ENCODE results near the gene EYS. TPM values are rescaled to one million over a fixed set of nuclear protein-coding genes. Genes with fewer than 3 reads are reported as not detected.

Gene EYS
- total and polyA plus RNA-seq, 5 donors from 2014 or later, result 0.03 to 0.09 (median 0.05) TPM; not detected in 1

DNA sequence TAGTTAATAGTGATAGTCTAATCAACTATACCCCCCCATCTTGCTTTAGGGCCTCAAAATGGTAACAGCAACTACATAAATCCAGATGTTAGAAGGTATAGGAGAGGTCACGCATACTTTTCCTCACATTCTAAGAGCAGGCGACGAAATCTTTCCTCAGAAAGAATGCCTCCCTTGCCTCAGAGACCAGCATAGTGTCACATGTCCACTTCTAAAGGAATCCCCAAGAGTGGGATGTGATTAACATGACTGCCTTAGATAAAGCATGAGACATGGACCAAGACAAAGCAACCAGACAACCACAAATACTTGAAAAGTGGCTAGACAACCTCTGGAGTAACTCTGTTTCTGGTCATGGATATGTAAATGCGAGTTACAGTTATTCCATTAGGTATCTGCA, 710.7 kb downstream of the EYS start:
- no peak overlapping the region for H3K27ac ChIP-seq (ENCODE audit: insufficient read depth, low read length, poor library complexity, severe bottlenecking)
- Mint-ChIP-seq H3K27me3 (no peaks in the 10 kb centered on the region), H3K9me3 (peaks cover 0 to 6% (median 3%) of the 10 kb centered on the region in 7 donors), H3K27ac (no peak overlapping the region), H3K4me1 (no peaks in the 10 kb centered on the region), H3K4me3 (no peak overlapping the region), H3K36me3 (no peaks in the 10 kb centered on the region)
- no peaks in the 10 kb centered on the region for H3K4me1 ChIP-seq (ENCODE audit: control insufficient read depth, insufficient read depth, low read length, poor library complexity, severe bottlenecking)
- no peak overlapping the region for H3K4me3 ChIP-seq (ENCODE audit: low read depth, low read length)
- H3K36me3 ChIP-seq (ENCODE audit: control insufficient read depth, insufficient read depth, low read length), result no peaks in the 10 kb centered on the region
- no peaks in the 10 kb centered on the region for H3K9me3 ChIP-seq (ENCODE audit: control insufficient read depth in 2 of 2, low read length in 2 of 2)
- ATAC-seq (ENCODE audit: low read depth in 2 of 2), result no peak
- no peaks in the 10 kb centered on the region for H3K27me3 ChIP-seq (ENCODE audit: control insufficient read depth, insufficient read depth, low read length)
- DNase-seq, result no peak

DNA sequence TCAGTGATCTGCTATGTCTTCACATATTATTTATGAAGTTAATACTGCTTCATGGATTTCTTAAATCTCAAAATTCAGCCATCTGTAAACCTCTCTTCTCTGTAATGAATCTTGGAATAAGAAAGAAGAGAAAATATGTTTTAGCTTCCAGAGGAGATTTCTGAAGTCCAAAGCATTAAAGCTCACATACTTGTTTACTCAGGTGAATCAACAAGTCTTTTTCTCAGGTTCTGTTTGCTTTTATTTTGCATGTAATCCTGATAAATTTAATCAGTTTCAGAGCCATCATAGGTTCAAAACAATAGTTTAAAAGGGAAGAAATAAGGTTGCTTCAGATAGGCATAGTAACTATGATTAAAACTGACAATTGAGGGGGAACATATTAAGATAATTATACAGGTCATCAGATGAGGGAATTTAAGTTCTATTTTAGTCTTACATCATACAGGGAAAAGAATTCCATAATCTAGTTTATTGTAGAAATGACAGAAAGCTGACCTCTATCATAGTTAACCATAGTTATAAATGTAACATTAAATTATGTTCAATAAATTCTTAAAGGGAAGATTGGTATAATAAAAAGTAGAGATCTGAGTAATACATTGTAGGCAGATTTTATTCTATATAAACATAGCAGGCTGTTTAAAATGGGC, 716.2 kb downstream of the EYS start:
- Mint-ChIP-seq H3K9me3 (peaks cover 0 to 6% (median 3%) of the 10 kb centered on the region in 7 donors), H3K4me3 (no peak overlapping the region), H3K4me1 (no peaks in the 10 kb centered on the region), H3K27me3 (no peaks in the 10 kb centered on the region), H3K36me3 (no peaks in the 10 kb centered on the region), H3K27ac (no peak overlapping the region)
- H3K27ac ChIP-seq (ENCODE audit: insufficient read depth, low read length, poor library complexity, severe bottlenecking), result no peak overlapping the region
- H3K9me3 ChIP-seq (ENCODE audit: control insufficient read depth in 2 of 2, low read length in 2 of 2), result no peaks in the 10 kb centered on the region
- H3K36me3 ChIP-seq (ENCODE audit: control insufficient read depth, insufficient read depth, low read length), result no peaks in the 10 kb centered on the region
- H3K4me1 ChIP-seq (ENCODE audit: control insufficient read depth, insufficient read depth, low read length, poor library complexity, severe bottlenecking), result no peaks in the 10 kb centered on the region
- no peak overlapping the region for H3K4me3 ChIP-seq (ENCODE audit: low read depth, low read length)
- DNase-seq (no peak), ATAC-seq (ENCODE audit: low read depth in 2 of 2) (no peak)
- no peaks in the 10 kb centered on the region for H3K27me3 ChIP-seq (ENCODE audit: control insufficient read depth, insufficient read depth, low read length)

DNA sequence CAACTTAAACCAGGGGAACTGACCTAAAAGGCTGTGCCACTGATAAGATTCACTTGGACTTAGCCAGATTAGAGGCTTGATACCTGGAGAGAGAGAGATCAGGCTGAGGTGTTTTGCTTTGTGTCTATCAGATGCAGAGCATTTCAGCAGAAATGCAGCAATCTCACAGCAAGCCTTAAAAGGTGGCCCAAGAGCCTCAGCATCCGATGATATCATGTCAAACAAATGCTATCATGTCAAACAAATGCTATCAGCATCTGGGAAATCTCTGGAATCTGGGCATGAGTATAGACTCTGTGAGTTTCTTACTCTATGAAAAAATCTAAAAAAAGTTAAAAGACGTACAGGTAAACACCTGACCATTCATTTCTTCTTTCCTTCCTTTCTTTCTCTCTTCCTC, 718.9 kb downstream of the EYS start:
- no peak overlapping the region for H3K4me3 ChIP-seq (ENCODE audit: low read depth, low read length)
- H3K27me3 ChIP-seq (ENCODE audit: control insufficient read depth, insufficient read depth, low read length), result no peaks in the 10 kb centered on the region
- H3K4me1 ChIP-seq (ENCODE audit: control insufficient read depth, insufficient read depth, low read length, poor library complexity, severe bottlenecking), result no peaks in the 10 kb centered on the region
- no peaks in the 10 kb centered on the region for H3K9me3 ChIP-seq (ENCODE audit: control insufficient read depth in 2 of 2, low read length in 2 of 2)
- no peaks in the 10 kb centered on the region for H3K36me3 ChIP-seq (ENCODE audit: control insufficient read depth, insufficient read depth, low read length)
- H3K27me3 Mint-ChIP-seq, result no peaks in the 10 kb centered on the region
- no peaks in the 10 kb centered on the region for H3K4me1 Mint-ChIP-seq
- no peaks in the 10 kb centered on the region for H3K36me3 Mint-ChIP-seq
- no peak overlapping the region for H3K27ac Mint-ChIP-seq
- DNase-seq (no peak), ATAC-seq (ENCODE audit: low read depth in 2 of 2) (no peak)
- peaks cover 0 to 6% (median 4%) of the 10 kb centered on the region in 7 donors for H3K9me3 Mint-ChIP-seq
- no peak overlapping the region for H3K4me3 Mint-ChIP-seq
- no peak overlapping the region for H3K27ac ChIP-seq (ENCODE audit: insufficient read depth, low read length, poor library complexity, severe bottlenecking)

DNA sequence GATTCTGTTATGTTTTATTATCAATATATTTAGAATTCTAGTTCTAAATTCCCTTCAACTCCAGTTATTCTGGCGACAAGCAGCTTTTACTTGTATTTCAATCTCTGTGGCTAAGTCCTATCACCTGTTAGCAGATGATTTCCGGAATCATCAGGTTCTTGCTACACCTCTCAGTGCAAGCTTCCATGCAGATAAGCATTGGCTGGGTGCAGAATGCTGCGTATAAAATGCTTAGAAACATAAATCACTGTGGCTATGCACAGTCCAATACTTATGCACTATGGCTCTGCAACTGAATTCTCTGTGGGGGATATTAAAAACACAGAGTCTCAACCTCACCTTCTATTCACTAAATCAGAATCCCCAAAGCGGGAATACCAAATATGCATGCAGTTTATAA, 720.0 kb downstream of the EYS start:
- H3K9me3 ChIP-seq (ENCODE audit: control insufficient read depth in 2 of 2, low read length in 2 of 2), result no peaks in the 10 kb centered on the region
- no peak for ATAC-seq (ENCODE audit: low read depth in 2 of 2)
- DNase-seq, result no peak
- H3K27ac Mint-ChIP-seq, result no peak overlapping the region
- no peaks in the 10 kb centered on the region for H3K27me3 Mint-ChIP-seq
- H3K4me3 Mint-ChIP-seq, result no peak overlapping the region
- no peaks in the 10 kb centered on the region for H3K4me1 ChIP-seq (ENCODE audit: control insufficient read depth, insufficient read depth, low read length, poor library complexity, severe bottlenecking)
- no peaks in the 10 kb centered on the region for H3K36me3 ChIP-seq (ENCODE audit: control insufficient read depth, insufficient read depth, low read length)
- H3K9me3 Mint-ChIP-seq, result peaks cover 0 to 6% (median 2%) of the 10 kb centered on the region in 7 donors
- no peaks in the 10 kb centered on the region for H3K27me3 ChIP-seq (ENCODE audit: control insufficient read depth, insufficient read depth, low read length)
- H3K4me1 Mint-ChIP-seq, result no peaks in the 10 kb centered on the region
- no peak overlapping the region for H3K27ac ChIP-seq (ENCODE audit: insufficient read depth, low read length, poor library complexity, severe bottlenecking)
- H3K4me3 ChIP-seq (ENCODE audit: low read depth, low read length), result no peak overlapping the region
- H3K36me3 Mint-ChIP-seq, result no peaks in the 10 kb centered on the region

DNA sequence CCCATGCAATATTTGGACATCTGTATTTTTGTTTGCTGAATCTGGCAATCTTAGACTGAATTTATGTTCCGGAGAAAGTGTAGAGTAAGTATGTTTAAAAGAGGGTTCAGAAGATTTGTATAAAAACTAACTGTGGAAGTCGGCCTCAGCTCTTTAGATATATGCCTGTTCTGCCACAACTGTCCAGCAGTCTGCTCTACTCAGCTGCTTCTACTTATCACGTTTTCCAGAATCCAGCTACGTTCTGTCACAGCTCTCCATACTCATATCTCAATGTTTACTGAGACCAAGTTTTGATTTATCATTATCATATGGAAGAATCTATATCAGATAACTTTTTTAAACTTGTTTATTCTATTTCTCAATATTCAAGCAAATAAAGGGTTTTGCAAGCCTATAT, 721.3 kb downstream of the EYS start:
- no peaks in the 10 kb centered on the region for H3K27me3 ChIP-seq (ENCODE audit: control insufficient read depth, insufficient read depth, low read length)
- no peak overlapping the region for H3K27ac ChIP-seq (ENCODE audit: insufficient read depth, low read length, poor library complexity, severe bottlenecking)
- no peaks in the 10 kb centered on the region for H3K4me1 ChIP-seq (ENCODE audit: control insufficient read depth, insufficient read depth, low read length, poor library complexity, severe bottlenecking)
- Mint-ChIP-seq H3K9me3 (peaks cover 0 to 9% (median 5%) of the 10 kb centered on the region in 7 donors), H3K27ac (no peak overlapping the region), H3K4me1 (no peaks in the 10 kb centered on the region), H3K4me3 (no peak overlapping the region), H3K36me3 (no peaks in the 10 kb centered on the region), H3K27me3 (no peaks in the 10 kb centered on the region)
- no peak overlapping the region for H3K4me3 ChIP-seq (ENCODE audit: low read depth, low read length)
- ATAC-seq (ENCODE audit: low read depth in 2 of 2) (no peak), DNase-seq (no peak)
- H3K9me3 ChIP-seq (ENCODE audit: control insufficient read depth in 2 of 2, low read length in 2 of 2), result no peaks in the 10 kb centered on the region
- no peaks in the 10 kb centered on the region for H3K36me3 ChIP-seq (ENCODE audit: control insufficient read depth, insufficient read depth, low read length)

DNA sequence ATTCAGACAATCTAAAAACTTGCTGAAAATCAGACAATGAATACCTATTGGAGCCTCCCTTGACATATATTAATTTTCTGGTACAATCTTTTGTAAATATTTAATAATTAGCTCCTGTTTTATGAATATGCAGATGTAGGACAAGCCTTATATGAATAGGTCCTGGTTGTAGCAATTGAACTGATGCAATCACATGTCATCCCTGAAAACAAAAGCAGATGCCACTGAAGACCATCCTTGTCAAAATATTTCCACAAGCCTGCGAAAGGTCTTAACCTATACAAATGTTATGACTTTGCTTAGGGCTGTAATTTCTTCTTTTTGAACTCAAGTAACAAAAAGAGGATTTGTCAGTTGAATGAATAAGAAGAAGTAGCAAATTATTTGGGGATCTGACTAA, 722.1 kb downstream of the EYS start:
- no peak overlapping the region for H3K27ac Mint-ChIP-seq
- ATAC-seq (ENCODE audit: low read depth in 2 of 2) (no peak), DNase-seq (no peak)
- Histone ChIP-seq H3K9me3 (ENCODE audit: control insufficient read depth in 2 of 2, low read length in 2 of 2) (no peaks in the 10 kb centered on the region), H3K27ac (ENCODE audit: insufficient read depth, low read length, poor library complexity, severe bottlenecking) (no peak overlapping the region), H3K27me3 (ENCODE audit: control insufficient read depth, insufficient read depth, low read length) (no peaks in the 10 kb centered on the region), H3K4me1 (ENCODE audit: control insufficient read depth, insufficient read depth, low read length, poor library complexity, severe bottlenecking) (no peaks in the 10 kb centered on the region), H3K36me3 (ENCODE audit: control insufficient read depth, insufficient read depth, low read length) (no peaks in the 10 kb centered on the region), H3K4me3 (ENCODE audit: low read depth, low read length) (no peak overlapping the region)
- H3K4me1 Mint-ChIP-seq, result no peaks in the 10 kb centered on the region
- H3K36me3 Mint-ChIP-seq, result no peaks in the 10 kb centered on the region
- peaks cover 0 to 14% (median 5%) of the 10 kb centered on the region in 7 donors for H3K9me3 Mint-ChIP-seq
- no peak overlapping the region for H3K4me3 Mint-ChIP-seq
- no peaks in the 10 kb centered on the region for H3K27me3 Mint-ChIP-seq

DNA sequence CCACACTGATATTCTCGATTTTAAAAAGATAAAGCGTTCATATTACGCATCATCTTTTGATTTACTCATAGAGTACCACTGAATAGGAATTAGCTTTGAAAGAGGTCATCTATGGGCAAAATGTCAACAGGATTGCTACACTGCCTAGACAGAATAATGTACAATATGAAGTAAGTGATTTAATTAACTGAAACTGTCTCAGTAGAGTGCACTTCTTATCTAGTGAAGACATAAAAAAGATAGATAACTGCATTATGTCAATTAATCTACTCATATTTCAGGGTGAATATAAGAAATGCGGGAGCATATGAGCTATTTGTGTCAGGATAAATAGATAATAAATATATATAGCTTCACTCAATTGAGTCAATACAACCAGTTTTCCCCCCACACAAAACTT, 723.9 kb downstream of the EYS start:
- H3K27me3 Mint-ChIP-seq, result no peaks in the 10 kb centered on the region
- ATAC-seq (ENCODE audit: low read depth in 2 of 2), result no peak
- no peaks in the 10 kb centered on the region for H3K4me1 Mint-ChIP-seq

DNA sequence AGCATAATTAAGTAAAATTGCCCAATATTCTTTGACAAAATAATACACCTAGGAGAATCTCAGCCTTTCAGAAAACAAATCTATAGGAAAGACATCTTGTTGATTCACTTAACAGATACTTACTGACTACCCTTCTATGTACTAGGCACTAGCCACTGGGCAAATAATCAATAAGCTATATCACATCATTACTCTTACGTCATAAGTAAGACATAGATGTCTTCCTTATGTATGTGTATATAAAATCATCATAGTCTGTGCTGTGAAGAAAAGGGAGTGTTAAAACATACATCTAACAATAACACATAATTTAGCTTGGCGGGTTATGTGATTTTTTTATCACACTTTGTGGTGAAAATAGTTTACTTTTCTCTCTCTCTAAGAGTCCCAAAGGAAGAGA, 733.9 kb downstream of the EYS start:
- Histone ChIP-seq H3K4me1 (ENCODE audit: control insufficient read depth, insufficient read depth, low read length, poor library complexity, severe bottlenecking) (no peaks in the 10 kb centered on the region), H3K4me3 (ENCODE audit: low read depth, low read length) (no peak overlapping the region), H3K9me3 (ENCODE audit: control insufficient read depth in 2 of 2, low read length in 2 of 2) (peaks cover 0 to 2% of the 10 kb centered on the region in 2 experiments), H3K27ac (ENCODE audit: insufficient read depth, low read length, poor library complexity, severe bottlenecking) (no peak overlapping the region), H3K27me3 (ENCODE audit: control insufficient read depth, insufficient read depth, low read length) (no peaks in the 10 kb centered on the region), H3K36me3 (ENCODE audit: control insufficient read depth, insufficient read depth, low read length) (no peaks in the 10 kb centered on the region)
- Mint-ChIP-seq H3K36me3 (no peaks in the 10 kb centered on the region), H3K27ac (no peak overlapping the region), H3K4me1 (no peaks in the 10 kb centered on the region), H3K27me3 (no peaks in the 10 kb centered on the region), H3K4me3 (no peak overlapping the region), H3K9me3 (peaks cover 1 to 28% (median 4%) of the 10 kb centered on the region in 7 donors)
- ATAC-seq (ENCODE audit: low read depth in 2 of 2) (no peak), DNase-seq (no peak)

More for the DNA sequence above, 723.9 kb downstream of the EYS start:
- Histone ChIP-seq H3K36me3 (ENCODE audit: control insufficient read depth, insufficient read depth, low read length) (no peaks in the 10 kb centered on the region), H3K4me1 (ENCODE audit: control insufficient read depth, insufficient read depth, low read length, poor library complexity, severe bottlenecking) (no peaks in the 10 kb centered on the region), H3K27ac (ENCODE audit: insufficient read depth, low read length, poor library complexity, severe bottlenecking) (no peak overlapping the region), H3K9me3 (ENCODE audit: control insufficient read depth in 2 of 2, low read length in 2 of 2) (no peaks in the 10 kb centered on the region), H3K27me3 (ENCODE audit: control insufficient read depth, insufficient read depth, low read length) (no peaks in the 10 kb centered on the region), H3K4me3 (ENCODE audit: low read depth, low read length) (no peak overlapping the region)
- no peak for DNase-seq
- Mint-ChIP-seq H3K4me3 (no peak overlapping the region), H3K9me3 (peaks cover 2 to 25% (median 5%) of the 10 kb centered on the region in 7 donors), H3K27ac (no peak overlapping the region), H3K36me3 (no peaks in the 10 kb centered on the region)
